HepG2 (cell line): ENCODE measurements around the gene EEIG1. TPM values are rescaled to one million over a fixed set of nuclear protein-coding genes. Genes with fewer than 3 reads are reported as not detected.

Source experiments
- CREB3 ChIP-seq: sonication (generic); formaldehyde crosslinking; IDR thresholded peaks from 2 replicates; pipeline ENCODE4 v1.5.0; 2020; ENCODE audit warnings: missing genetic modification reagents
- HMGXB4 ChIP-seq, 2 experiments: sonication (generic) in 1 of 2; formaldehyde crosslinking in 1 of 2; IDR thresholded peaks; 2 replicates each; pipeline versions ENCODE4 v1.4.0 to v1.6.1; 2018 to 2020; ENCODE audit warnings: missing genetic modification reagents in 2 of 2, borderline replicate concordance in 1 of 2, low read depth in 1 of 2, mild to moderate bottlenecking in 1 of 2, missing biosample characterization in 1 of 2
- HOXA3 ChIP-seq: sonication (generic); formaldehyde crosslinking; IDR thresholded peaks from 2 replicates; pipeline ENCODE4 v1.5.0; 2020; ENCODE audit warnings: missing genetic modification reagents
- NCOA1 ChIP-seq: sonication (generic); formaldehyde crosslinking; IDR thresholded peaks from 2 replicates; pipeline ENCODE4 v1.9.0; 2021; ENCODE audit warnings: missing genetic modification reagents
- PATZ1 ChIP-seq: sonication (generic); formaldehyde crosslinking; IDR thresholded peaks from 2 replicates; pipeline ENCODE4 v1.4.0; 2020; ENCODE audit warnings: missing genetic modification reagents
- PBX3 ChIP-seq: sonication (generic); formaldehyde crosslinking; IDR thresholded peaks from 2 replicates; pipeline ENCODE4 v1.8.1; 2023; ENCODE audit warnings: missing genetic modification reagents, inconsistent platforms, borderline replicate concordance
- SMAD9 ChIP-seq: sonication (generic); formaldehyde crosslinking; IDR thresholded peaks from 2 replicates; pipeline ENCODE4 v1.5.1; 2020; ENCODE audit warnings: mild to moderate bottlenecking, missing genetic modification reagents
- SMYD3 ChIP-seq: sonication (generic); formaldehyde crosslinking; IDR thresholded peaks from 2 replicates; pipeline ENCODE4 v1.8.1; 2023; ENCODE audit warnings: mild to moderate bottlenecking, missing genetic modification reagents
- ZFP91 ChIP-seq: sonication (generic); formaldehyde crosslinking; IDR thresholded peaks from 2 replicates; pipeline ENCODE4 v1.9.0; 2022; ENCODE audit warnings: missing genetic modification reagents, mild to moderate bottlenecking, borderline replicate concordance
- ZNF34 ChIP-seq: sonication (generic); formaldehyde crosslinking; IDR thresholded peaks from 2 replicates; pipeline ENCODE4 v1.4.0; 2020; ENCODE audit warnings: mild to moderate bottlenecking, missing genetic modification reagents, borderline replicate concordance
- ZNF446 ChIP-seq: sonication (generic); formaldehyde crosslinking; IDR thresholded peaks from 2 replicates; pipeline ENCODE4 v1.5.0; 2020; ENCODE audit warnings: mild to moderate bottlenecking, missing genetic modification reagents
- ZNF547 ChIP-seq: sonication (generic); formaldehyde crosslinking; IDR thresholded peaks from 2 replicates; pipeline ENCODE4 v1.5.1; 2020; ENCODE audit warnings: mild to moderate bottlenecking, missing genetic modification reagents
- polyA plus RNA-seq, 8 experiments: library from polyadenylated mRNA; depleted of rRNA in 3 of 8; stranded (reverse) in 7 of 8; unstranded in 1 of 8; fragments of >200 nt; fragmentation: Illumina TruSeq in 4 of 8; extraction: Trizol in 4 of 8; gene quantifications; 2 replicates each; pipeline versions ENCODE4 v1.2.1 to v1.2.3, GENCODE V29; 2011 to 2016; ENCODE audit warnings: low read depth in 4 of 8, missing spikeins in 1 of 8, mixed read lengths in 1 of 8; ENCODE audit not compliant: insufficient read depth in 1 of 8
- total RNA-seq, 5 experiments: library from RNA; depleted of rRNA; stranded (reverse); fragments of >200 nt; fragmentation: Illumina TruSeq; extraction: Trizol; gene quantifications; 2 replicates each; pipeline ENCODE4 v1.2.3, GENCODE V29; 2016; ENCODE audit warnings: low read depth in 1 of 5
- TF ChIP-seq, protein P1 (sequence below): sonication (generic); formaldehyde crosslinking; IDR thresholded peaks from 2 replicates; pipeline ENCODE4 v1.5.1; 2020; ENCODE audit warnings: missing genetic modification reagents, mild to moderate bottlenecking, borderline replicate concordance
- TF ChIP-seq, protein P2 (sequence below): sonication (generic); formaldehyde crosslinking; IDR thresholded peaks from 2 replicates; pipeline ENCODE4 v1.4.0; 2020; ENCODE audit warnings: missing genetic modification reagents, borderline replicate concordance

EEIG1 gene
- total and polyA plus RNA-seq, 2 of the 13 experiments (the other 11 are each of a cell fraction or from before 2014, with no cell fraction given) = 16.6 to 25.2 TPM

GRCh38 chr9:127979333-127980059 is 1.3 kb downstream of the EEIG1 start (continued):
- TF ChIP-seq PBX3 (CRISPR knock-in tag) = no peak
- TF ChIP-seq ZNF547 (CRISPR knock-in tag) = no peak
- TF ChIP-seq ZNF446 (CRISPR knock-in tag) = no peak
- peak; percentile 45; the same call in 1 of the 2 replicates for TF ChIP-seq PATZ1 (CRISPR knock-in tag)
- no peak for TF ChIP-seq SMYD3 (CRISPR knock-in tag)
- peak; percentile 39; the same call in 1 of the 2 replicates for TF ChIP-seq ZFP91 (CRISPR knock-in tag)
- peak; percentile 23 to 69; a peak in 2 of 4 replicates for TF ChIP-seq HMGXB4 (CRISPR knock-in tag; IDR thresholded peaks at IDR 0.05; ENCODE audit: borderline replicate concordance in 1 of 2, low read depth in 1 of 2)
- TF ChIP-seq CREB3 = no peak
- TF ChIP-seq, protein P1, sequence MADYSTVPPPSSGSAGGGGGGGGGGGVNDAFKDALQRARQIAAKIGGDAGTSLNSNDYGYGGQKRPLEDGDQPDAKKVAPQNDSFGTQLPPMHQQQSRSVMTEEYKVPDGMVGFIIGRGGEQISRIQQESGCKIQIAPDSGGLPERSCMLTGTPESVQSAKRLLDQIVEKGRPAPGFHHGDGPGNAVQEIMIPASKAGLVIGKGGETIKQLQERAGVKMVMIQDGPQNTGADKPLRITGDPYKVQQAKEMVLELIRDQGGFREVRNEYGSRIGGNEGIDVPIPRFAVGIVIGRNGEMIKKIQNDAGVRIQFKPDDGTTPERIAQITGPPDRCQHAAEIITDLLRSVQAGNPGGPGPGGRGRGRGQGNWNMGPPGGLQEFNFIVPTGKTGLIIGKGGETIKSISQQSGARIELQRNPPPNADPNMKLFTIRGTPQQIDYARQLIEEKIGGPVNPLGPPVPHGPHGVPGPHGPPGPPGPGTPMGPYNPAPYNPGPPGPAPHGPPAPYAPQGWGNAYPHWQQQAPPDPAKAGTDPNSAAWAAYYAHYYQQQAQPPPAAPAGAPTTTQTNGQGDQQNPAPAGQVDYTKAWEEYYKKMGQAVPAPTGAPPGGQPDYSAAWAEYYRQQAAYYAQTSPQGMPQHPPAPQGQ (CRISPR knock-in tag) = no peak
- peak; percentile 45; the same call in 1 of the 2 replicates for TF ChIP-seq NCOA1
- no peak for TF ChIP-seq SMAD9 (CRISPR knock-in tag)
- TF ChIP-seq, protein P2, sequence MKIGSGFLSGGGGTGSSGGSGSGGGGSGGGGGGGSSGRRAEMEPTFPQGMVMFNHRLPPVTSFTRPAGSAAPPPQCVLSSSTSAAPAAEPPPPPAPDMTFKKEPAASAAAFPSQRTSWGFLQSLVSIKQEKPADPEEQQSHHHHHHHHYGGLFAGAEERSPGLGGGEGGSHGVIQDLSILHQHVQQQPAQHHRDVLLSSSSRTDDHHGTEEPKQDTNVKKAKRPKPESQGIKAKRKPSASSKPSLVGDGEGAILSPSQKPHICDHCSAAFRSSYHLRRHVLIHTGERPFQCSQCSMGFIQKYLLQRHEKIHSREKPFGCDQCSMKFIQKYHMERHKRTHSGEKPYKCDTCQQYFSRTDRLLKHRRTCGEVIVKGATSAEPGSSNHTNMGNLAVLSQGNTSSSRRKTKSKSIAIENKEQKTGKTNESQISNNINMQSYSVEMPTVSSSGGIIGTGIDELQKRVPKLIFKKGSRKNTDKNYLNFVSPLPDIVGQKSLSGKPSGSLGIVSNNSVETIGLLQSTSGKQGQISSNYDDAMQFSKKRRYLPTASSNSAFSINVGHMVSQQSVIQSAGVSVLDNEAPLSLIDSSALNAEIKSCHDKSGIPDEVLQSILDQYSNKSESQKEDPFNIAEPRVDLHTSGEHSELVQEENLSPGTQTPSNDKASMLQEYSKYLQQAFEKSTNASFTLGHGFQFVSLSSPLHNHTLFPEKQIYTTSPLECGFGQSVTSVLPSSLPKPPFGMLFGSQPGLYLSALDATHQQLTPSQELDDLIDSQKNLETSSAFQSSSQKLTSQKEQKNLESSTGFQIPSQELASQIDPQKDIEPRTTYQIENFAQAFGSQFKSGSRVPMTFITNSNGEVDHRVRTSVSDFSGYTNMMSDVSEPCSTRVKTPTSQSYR (CRISPR knock-in tag) = no peak
- TF ChIP-seq ZNF34 (CRISPR knock-in tag) = no peak
- no peak for TF ChIP-seq HOXA3
